Measurements from ENCODE around the gene ITPRIP. TPM values are rescaled to one million over a fixed set of nuclear protein-coding genes. Genes with fewer than 3 reads are reported as not detected.

The ITPRIP gene
- total RNA-seq, 1 experiment from 2014 or later, result 3.8 TPM

- no peaks in the 10 kb centered on the region for H3K4me1 ChIP-seq (replicated peaks)
- DNase-seq (ENCODE audit: low read depth in 1 of 2, low spot score in 2 of 2), result no peak
- H3K36me3 ChIP-seq, result no peaks in the 10 kb centered on the region
- H3K4me3 ChIP-seq, result no peak overlapping the region
- H3K27me3 ChIP-seq (replicated peaks), result peaks cover 24% of the 10 kb centered on the region
- H3K27ac ChIP-seq, result no peak overlapping the region
- no peaks in the 10 kb centered on the region for H3K9me3 ChIP-seq (replicated peaks)
These were observed 51.3 kb downstream of the ITPRIP start for GRCh38 chr10:104286939-104287338.

GRCh38 chr10:104284846-104285245, 53.4 kb downstream of the ITPRIP start:
- H3K4me3 ChIP-seq, result no peak overlapping the region
- H3K36me3 ChIP-seq, result no peaks in the 10 kb centered on the region
- H3K4me1 ChIP-seq (replicated peaks), result no peaks in the 10 kb centered on the region
- no peak overlapping the region for H3K27ac ChIP-seq
- no peak for DNase-seq (ENCODE audit: low read depth in 1 of 2, low spot score in 2 of 2)
- no peaks in the 10 kb centered on the region for H3K9me3 ChIP-seq (replicated peaks)
- H3K27me3 ChIP-seq (replicated peaks), result peaks cover 20% of the 10 kb centered on the region

GRCh38 chr10:104281694-104282093, 56.6 kb downstream of the ITPRIP start:
- Histone ChIP-seq H3K27ac (no peak overlapping the region), H3K4me1 (replicated peaks) (no peaks in the 10 kb centered on the region), H3K27me3 (replicated peaks) (peaks cover 15% of the 10 kb centered on the region), H3K9me3 (replicated peaks) (no peaks in the 10 kb centered on the region), H3K4me3 (no peak overlapping the region), H3K36me3 (no peaks in the 10 kb centered on the region)
- no peak for DNase-seq (ENCODE audit: low read depth in 1 of 2, low spot score in 2 of 2)

GRCh38 chr10:104279550-104280259, 58.6 kb downstream of the ITPRIP start:
- no peak for DNase-seq (ENCODE audit: low read depth in 1 of 2, low spot score in 2 of 2)
- H3K9me3 ChIP-seq (replicated peaks), result no peaks in the 10 kb centered on the region
- H3K27ac ChIP-seq, result no peak overlapping the region
- H3K4me1 ChIP-seq (replicated peaks), result no peaks in the 10 kb centered on the region; the same call in 1 of the 2 replicates
- H3K4me3 ChIP-seq, result no peak overlapping the region
- H3K27me3 ChIP-seq (replicated peaks), result peaks cover 20% of the 10 kb centered on the region
- H3K36me3 ChIP-seq, result no peaks in the 10 kb centered on the region

- Histone ChIP-seq H3K4me3 (no peak overlapping the region), H3K36me3 (no peaks in the 10 kb centered on the region), H3K27ac (no peak overlapping the region), H3K4me1 (replicated peaks) (no peaks in the 10 kb centered on the region; the same call in 1 of the 2 replicates), H3K9me3 (replicated peaks) (no peaks in the 10 kb centered on the region), H3K27me3 (replicated peaks) (peaks cover 18% of the 10 kb centered on the region)
- no peak for DNase-seq (ENCODE audit: low read depth in 1 of 2, low spot score in 2 of 2)
These were observed 60.5 kb downstream of the ITPRIP start for GRCh38 chr10:104277785-104278184.

- H3K4me3 ChIP-seq, result no peak overlapping the region
- no peaks in the 10 kb centered on the region for H3K36me3 ChIP-seq
- no peaks in the 10 kb centered on the region for H3K9me3 ChIP-seq (replicated peaks)
- H3K27me3 ChIP-seq (replicated peaks), result peaks cover 11% of the 10 kb centered on the region
- no peaks in the 10 kb centered on the region; the same call in 1 of the 2 replicates for H3K4me1 ChIP-seq (replicated peaks)
- no peak overlapping the region for H3K27ac ChIP-seq
- DNase-seq (ENCODE audit: low read depth in 1 of 2, low spot score in 2 of 2), result no peak
These were observed 62.1 kb downstream of the ITPRIP start for GRCh38 chr10:104276192-104276591.

- Histone ChIP-seq H3K27me3 (replicated peaks) (peaks cover 11% of the 10 kb centered on the region), H3K9me3 (replicated peaks) (no peaks in the 10 kb centered on the region), H3K36me3 (no peaks in the 10 kb centered on the region), H3K4me1 (replicated peaks) (no peaks in the 10 kb centered on the region; the same call in 1 of the 2 replicates), H3K27ac (no peak overlapping the region), H3K4me3 (no peak overlapping the region)
- peak in 1 of 2 experiments; percentile 28 for DNase-seq (ENCODE audit: low read depth in 1 of 2, low spot score in 2 of 2)
These were observed 63.2 kb downstream of the ITPRIP start for GRCh38 chr10:104274762-104275721.

GRCh38 chr10:104273899-104274575, 64.2 kb downstream of the ITPRIP start:
- Histone ChIP-seq H3K27ac (no peak overlapping the region), H3K27me3 (replicated peaks) (peaks cover 11% of the 10 kb centered on the region), H3K36me3 (peaks cover 3% of the 10 kb centered on the region), H3K9me3 (replicated peaks) (no peaks in the 10 kb centered on the region), H3K4me1 (replicated peaks) (no peaks in the 10 kb centered on the region; the same call in 1 of the 2 replicates), H3K4me3 (no peak overlapping the region)
- DNase-seq (ENCODE audit: low read depth in 1 of 2, low spot score in 2 of 2), result no peak

- Histone ChIP-seq H3K36me3 (peaks cover 11% of the 10 kb centered on the region), H3K27ac (no peak overlapping the region), H3K4me3 (no peak overlapping the region), H3K9me3 (replicated peaks) (no peaks in the 10 kb centered on the region), H3K27me3 (replicated peaks) (peaks cover 11% of the 10 kb centered on the region), H3K4me1 (replicated peaks) (no peaks in the 10 kb centered on the region; the same call in 1 of the 2 replicates)
- no peak for DNase-seq (ENCODE audit: low read depth in 1 of 2, low spot score in 2 of 2)
These were observed 65.0 kb downstream of the ITPRIP start for GRCh38 chr10:104273286-104273685.

- no peaks in the 10 kb centered on the region; the same call in 1 of the 2 replicates for H3K27me3 ChIP-seq (replicated peaks)
- peak within 1 kb of the TSS; percentile 55 for H3K4me3 ChIP-seq
- no peaks in the 10 kb centered on the region for H3K4me1 ChIP-seq (replicated peaks)
- peak; percentile 78 to 94 for DNase-seq (ENCODE audit: low read depth in 1 of 2, low spot score in 2 of 2)
- H3K9me3 ChIP-seq (replicated peaks), result no peaks in the 10 kb centered on the region
- peaks cover 54% of the 10 kb centered on the region for H3K36me3 ChIP-seq
- H3K27ac ChIP-seq, result peak within 1 kb of the TSS; percentile 41; the same call in 1 of the 2 replicates
These were observed 69.3 kb downstream of the ITPRIP start, which contains the start of gene GSTO2 for GRCh38 chr10:104268713-104269645. GSTO2 (plus strand) TSS chr10:104269184; CDS start chr10:104274916, 5,732 bp downstream.

GRCh38 chr10:104268405-104268712, 69.9 kb downstream of the ITPRIP start:
- H3K4me1 ChIP-seq (replicated peaks), result no peaks in the 10 kb centered on the region
- H3K36me3 ChIP-seq, result peaks cover 57% of the 10 kb centered on the region
- H3K4me3 ChIP-seq, result peak overlapping the region; percentile 55
- peak overlapping the region; percentile 31; the same call in 1 of the 2 replicates for H3K27ac ChIP-seq
- no peaks in the 10 kb centered on the region for H3K9me3 ChIP-seq (replicated peaks)
- H3K27me3 ChIP-seq (replicated peaks), result no peaks in the 10 kb centered on the region
- peak in 1 of 2 experiments; percentile 9 for DNase-seq (ENCODE audit: low read depth in 1 of 2, low spot score in 2 of 2)

- no peak for DNase-seq (ENCODE audit: low read depth in 1 of 2, low spot score in 2 of 2)
- H3K4me3 ChIP-seq, result peak overlapping the region; percentile 55
- no peaks in the 10 kb centered on the region for H3K27me3 ChIP-seq (replicated peaks)
- H3K36me3 ChIP-seq, result peaks cover 62% of the 10 kb centered on the region
- no peak overlapping the region for H3K27ac ChIP-seq
- H3K4me1 ChIP-seq (replicated peaks), result no peaks in the 10 kb centered on the region
- no peaks in the 10 kb centered on the region for H3K9me3 ChIP-seq (replicated peaks)
These were observed 70.4 kb downstream of the ITPRIP start for GRCh38 chr10:104267721-104268404.

Measured in SJSA1 (cell line).